CD4-positive, alpha-beta T cell treated with Interferon alpha-2 for 1 hour (primary cell): ENCODE results near the gene EFS.
"Not testable (repeated sequence)": the region's sequence is repeated elsewhere in the genome, so short reads cannot be mapped to it uniquely, and the experiment has no call there.

ENCODE experiments used
- DNase-seq, 2 donors: peaks; one replicate each; pipeline ENCODE4 v3.0.0-alpha.2; 2020 to 2022

EFS gene

DNA sequence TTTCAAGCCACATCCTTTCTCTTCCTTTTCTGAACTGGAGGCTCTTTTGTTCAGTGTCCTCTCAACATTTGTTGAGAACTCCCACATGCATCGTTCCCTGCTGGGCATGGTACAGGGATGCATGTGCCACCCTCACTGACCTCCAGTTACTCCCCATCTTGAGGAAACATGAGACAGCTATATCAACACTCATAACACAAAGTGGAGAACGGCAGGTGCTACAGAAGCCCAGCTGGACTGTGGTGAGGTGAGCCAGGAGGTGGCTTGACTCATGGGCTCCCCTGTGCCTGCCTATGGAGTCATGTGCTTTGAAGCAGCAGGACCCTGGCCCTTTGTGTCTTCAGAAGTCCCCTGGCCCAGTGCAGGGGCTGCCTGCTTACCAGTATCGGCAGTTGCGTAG lies 33.4 kb upstream of the EFS start:
- no peak for DNase-seq

DNA sequence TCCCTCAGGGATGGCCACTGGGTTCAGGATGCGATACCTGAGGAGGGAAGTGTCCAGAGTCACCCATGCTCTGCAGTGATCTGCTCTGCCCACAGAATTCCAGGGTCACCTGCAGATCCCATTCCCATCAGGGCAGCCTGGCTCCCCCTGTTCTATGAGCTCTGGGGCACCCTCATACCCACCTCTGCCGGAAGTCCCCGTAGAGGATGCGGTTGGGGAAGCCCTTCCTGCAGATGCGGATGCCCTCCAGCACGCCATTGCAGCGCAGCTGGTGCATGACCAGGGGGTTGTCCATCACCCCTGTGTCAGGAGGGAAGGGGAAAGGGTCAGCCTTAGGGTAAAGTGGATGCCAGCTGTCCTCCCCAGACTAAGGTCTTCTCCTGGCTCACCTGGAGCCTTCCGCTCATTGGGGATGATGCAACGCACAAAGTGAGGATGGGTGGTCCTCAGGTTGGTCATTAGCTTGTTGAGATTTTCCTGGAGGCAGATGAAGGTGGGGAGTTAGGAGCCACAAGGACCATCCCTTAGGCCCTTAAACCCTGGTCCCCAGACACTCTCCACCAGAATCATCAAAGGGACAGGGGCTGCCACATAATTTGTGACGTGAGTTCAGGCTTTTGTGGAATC lies 31.9 kb upstream of the EFS start:
- DNase-seq = no peak

DNA sequence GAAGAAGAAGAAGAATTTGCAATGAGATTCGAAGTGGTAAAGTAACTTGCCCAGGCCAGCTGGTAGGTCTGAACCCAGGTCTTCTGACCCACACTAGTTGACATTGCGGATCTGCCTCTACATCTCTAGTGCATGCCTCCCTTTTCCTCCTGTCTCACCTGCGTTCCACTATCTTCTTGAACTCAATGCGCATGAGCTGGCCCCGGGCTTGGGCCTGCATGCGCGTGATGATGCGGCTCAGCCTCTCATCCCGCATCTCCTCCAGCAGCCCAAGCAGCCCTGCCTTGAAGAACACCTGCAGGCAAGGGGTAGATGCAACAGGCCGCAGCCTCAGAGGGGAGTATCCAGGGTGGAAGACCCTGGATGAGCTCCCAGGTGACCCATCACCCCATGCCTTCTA lies 31.2 kb upstream of the EFS start:
- DNase-seq = no peak

DNA sequence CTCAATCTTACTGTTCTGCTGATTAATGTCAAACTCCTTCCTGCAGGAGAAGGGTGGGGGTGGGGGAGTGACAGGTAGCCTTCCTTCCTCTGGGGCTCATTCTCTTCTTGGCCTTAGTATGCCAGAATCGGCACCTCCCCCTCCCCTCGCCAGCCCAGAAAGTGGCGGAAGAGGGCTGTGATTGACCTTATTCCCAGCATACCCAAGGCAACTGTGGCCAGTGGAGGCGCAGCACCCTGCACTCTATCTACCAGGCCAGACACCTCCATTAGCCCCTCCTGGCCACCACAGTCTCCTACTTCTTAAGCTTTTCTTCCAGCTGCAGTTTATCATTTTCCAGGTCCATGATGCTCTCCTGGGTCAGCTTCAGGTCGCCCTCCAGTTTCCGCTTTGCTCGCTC lies 27.6 kb upstream of the EFS start:
- DNase-seq = no peak

- DNase-seq = not testable (repeated sequence)
Measured at GRCh38 chr14:23389871-23390270, 24.9 kb upstream of the EFS start.

GRCh38 chr14:23389396-23389795 lies 24.4 kb upstream of the EFS start:
- DNase-seq = no peak

GRCh38 chr14:23388996-23389395 lies 24.0 kb upstream of the EFS start:
- no peak for DNase-seq

GRCh38 chr14:23387916-23388882 lies 23.2 kb upstream of the EFS start:
- no peak for DNase-seq

DNA sequence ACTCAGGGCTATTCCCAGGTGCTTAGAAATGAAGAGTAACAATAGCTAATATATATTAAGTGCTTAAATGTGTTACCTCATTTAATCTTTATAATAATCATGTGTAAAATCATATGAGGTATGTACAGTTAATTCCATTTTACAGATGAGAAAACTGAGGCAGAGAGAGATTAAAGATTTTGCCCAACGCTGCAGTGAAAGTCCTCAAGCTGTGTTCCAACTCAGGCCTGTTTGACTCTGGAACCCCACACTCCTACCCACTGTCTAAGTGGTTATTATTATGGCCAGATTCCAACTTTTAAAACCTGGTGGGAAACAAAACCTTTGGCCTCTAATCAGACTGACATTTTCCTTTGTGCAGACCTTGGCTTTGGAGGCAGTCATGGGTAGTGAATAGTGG lies 22.0 kb upstream of the EFS start:
- no peak for DNase-seq

- DNase-seq = not testable (repeated sequence)
Measured at GRCh38 chr14:23386266-23386657, 21.3 kb upstream of the EFS start.

GRCh38 chr14:23385642-23386265 lies 20.8 kb upstream of the EFS start:
- DNase-seq = no peak

DNA sequence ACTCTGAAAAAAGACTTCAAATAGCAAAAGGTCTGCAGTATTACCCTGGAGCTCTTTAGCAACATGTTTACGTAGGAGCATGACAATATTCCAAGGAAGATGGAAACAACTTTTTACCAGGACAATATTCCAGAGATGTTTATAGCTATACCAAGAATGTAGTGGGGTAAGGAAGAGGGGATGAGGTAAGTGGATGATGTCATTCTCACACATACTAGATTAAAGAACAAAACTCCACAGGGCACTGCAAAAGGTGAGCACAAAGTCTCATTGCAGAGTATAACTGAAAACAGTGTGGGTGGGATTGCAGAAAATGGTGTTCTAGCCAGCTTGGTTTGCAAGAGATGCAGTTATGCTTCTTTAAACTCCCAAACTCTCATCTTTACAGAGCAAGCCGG lies 20.3 kb upstream of the EFS start:
- no peak for DNase-seq

- no peak for DNase-seq
Measured at GRCh38 chr14:23384364-23385080, 19.6 kb upstream of the EFS start.

DNA sequence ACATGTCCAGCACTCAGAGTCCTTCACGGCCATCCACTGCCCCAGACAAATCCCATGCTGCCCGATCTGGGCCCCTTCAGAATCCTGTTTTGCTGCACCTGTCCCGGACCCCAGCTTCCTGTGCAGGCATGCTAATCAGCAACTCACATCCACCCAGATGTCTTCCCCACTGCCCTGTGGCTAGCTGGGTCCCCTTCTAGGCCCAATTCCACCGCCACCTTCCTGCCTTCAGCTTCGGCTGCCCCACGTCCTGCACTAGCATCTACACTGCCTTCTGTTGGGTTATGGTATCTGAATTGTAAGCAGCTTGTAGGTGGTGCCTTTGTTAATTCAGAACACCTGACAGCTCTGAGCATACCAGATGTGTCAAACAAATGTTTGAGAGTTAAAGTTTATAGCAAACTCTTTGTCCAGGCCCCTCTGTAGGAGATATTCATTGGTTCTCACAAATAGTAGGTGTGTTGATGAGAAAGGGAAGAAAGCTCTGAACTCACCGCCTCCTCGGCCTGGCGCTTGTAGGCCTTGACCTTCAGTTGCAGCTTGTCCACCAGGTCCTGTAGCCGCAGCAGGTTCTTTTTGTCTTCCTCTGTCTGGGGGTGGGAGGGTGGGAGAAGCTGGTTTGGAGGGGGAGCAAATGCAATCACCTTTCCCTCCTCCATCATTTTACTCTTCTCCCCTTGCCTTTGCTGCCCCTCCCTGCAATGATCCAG lies 17.9 kb upstream of the EFS start:
- no peak for DNase-seq

DNA sequence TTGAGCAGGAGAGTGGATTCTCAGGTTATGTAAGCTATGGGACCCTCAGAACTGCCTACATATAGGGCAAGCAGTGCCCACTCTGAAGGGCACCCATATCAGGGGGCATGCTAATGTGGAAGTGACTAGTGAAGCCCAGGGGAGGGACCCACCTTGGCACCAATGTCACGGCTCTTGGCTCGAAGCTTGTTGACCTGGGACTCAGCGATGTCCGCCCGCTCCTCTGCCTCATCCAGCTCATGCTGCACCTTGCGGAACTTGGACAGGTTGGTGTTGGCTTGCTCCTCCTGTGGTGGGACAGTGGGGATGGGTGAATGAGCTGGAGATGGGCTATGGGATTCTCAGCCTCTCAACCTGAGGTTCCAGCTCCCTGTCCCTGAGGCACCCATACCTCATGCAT lies 17.3 kb upstream of the EFS start:
- no peak for DNase-seq

GRCh38 chr14:23381871-23382270 lies 16.9 kb upstream of the EFS start:
- no peak for DNase-seq

- no peak for DNase-seq
Measured at GRCh38 chr14:23380976-23381375, 16.0 kb upstream of the EFS start.

GRCh38 chr14:23380197-23380914 lies 15.4 kb upstream of the EFS start:
- DNase-seq = no peak

- peak; percentile 60 to 73 for DNase-seq
Measured at GRCh38 chr14:23379366-23380196, 14.6 kb upstream of the EFS start.

DNA sequence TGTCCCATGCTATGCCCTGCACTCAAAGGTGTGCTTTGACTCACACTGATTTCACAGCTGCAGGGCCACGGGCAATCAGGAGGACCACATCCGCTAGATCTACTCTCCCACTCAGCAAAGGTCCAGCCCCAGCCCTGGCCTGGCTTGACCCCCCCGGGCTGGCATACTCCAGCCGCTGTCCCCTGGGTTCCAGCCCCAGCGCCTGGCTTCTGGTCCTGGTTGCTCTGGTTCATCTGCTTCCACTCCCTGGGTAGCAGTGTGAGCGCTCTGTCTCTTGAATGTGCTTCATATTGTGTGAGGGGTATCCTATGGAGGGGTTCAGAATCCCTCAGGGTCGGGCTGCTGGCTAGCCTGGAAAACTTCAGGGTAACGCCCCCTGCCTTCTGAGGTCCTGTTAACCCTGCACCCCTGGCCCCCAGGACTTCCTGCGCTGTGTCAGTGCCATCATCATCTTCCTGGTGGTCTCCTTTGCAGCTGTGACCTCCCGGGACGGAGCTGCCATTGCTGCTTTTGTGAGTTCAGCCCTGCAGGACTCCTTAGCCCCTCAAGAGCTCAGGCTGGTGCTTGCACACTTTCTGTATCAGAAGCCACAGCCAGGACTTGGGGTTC lies 13.7 kb upstream of the EFS start:
- DNase-seq = no peak
